GM21528 (cell line): ENCODE results near the gene SLCO3A1.

Source experiments
- ATAC-seq: cut with Tn5 transposase; IDR thresholded peaks from one replicate; pipeline ENCODE4 v1.9.1; 2021; ENCODE audit warnings: mild to moderate bottlenecking, moderate library complexity; ENCODE audit not compliant: unreplicated experiment, low FRiP score

The SLCO3A1 gene

GRCh38 chr15:91904942-91905341, 51.4 kb downstream of the SLCO3A1 start:
- no peak for ATAC-seq

- ATAC-seq, result no peak
Measured at GRCh38 chr15:91908391-91908790, 54.9 kb downstream of the SLCO3A1 start.

GRCh38 chr15:91909111-91909510, 55.6 kb downstream of the SLCO3A1 start:
- no peak for ATAC-seq

GRCh38 chr15:91909574-91909973, 56.1 kb downstream of the SLCO3A1 start:
- ATAC-seq, result no peak

GRCh38 chr15:91911844-91912243, 58.3 kb downstream of the SLCO3A1 start:
- no peak for ATAC-seq

GRCh38 chr15:91912336-91912735, 58.8 kb downstream of the SLCO3A1 start:
- no peak for ATAC-seq

- ATAC-seq, result no peak
Measured at GRCh38 chr15:91913560-91913959, 60.1 kb downstream of the SLCO3A1 start.

GRCh38 chr15:91915576-91915975, 62.1 kb downstream of the SLCO3A1 start:
- no peak for ATAC-seq

- no peak for ATAC-seq
Measured at GRCh38 chr15:91916051-91916450, 62.5 kb downstream of the SLCO3A1 start.

GRCh38 chr15:91917686-91918360, 64.3 kb downstream of the SLCO3A1 start:
- no peak for ATAC-seq

GRCh38 chr15:91919014-91919534, 65.6 kb downstream of the SLCO3A1 start:
- no peak for ATAC-seq

GRCh38 chr15:91921188-91921842, 67.8 kb downstream of the SLCO3A1 start:
- no peak for ATAC-seq

GRCh38 chr15:91921843-91922198, 68.3 kb downstream of the SLCO3A1 start:
- no peak for ATAC-seq

- ATAC-seq, result no peak
Measured at GRCh38 chr15:91922646-91923547, 69.4 kb downstream of the SLCO3A1 start.

GRCh38 chr15:91924183-91924582, 70.7 kb downstream of the SLCO3A1 start:
- ATAC-seq, result no peak

GRCh38 chr15:91924837-91925495, 71.5 kb downstream of the SLCO3A1 start:
- ATAC-seq, result no peak

- no peak for ATAC-seq
Measured at GRCh38 chr15:91925794-91926193, 72.3 kb downstream of the SLCO3A1 start.

- no peak for ATAC-seq
Measured at GRCh38 chr15:91926908-91927270, 73.4 kb downstream of the SLCO3A1 start.

GRCh38 chr15:91927585-91927984, 74.1 kb downstream of the SLCO3A1 start:
- ATAC-seq, result no peak

- no peak for ATAC-seq
Measured at GRCh38 chr15:91928675-91929074, 75.2 kb downstream of the SLCO3A1 start.

GRCh38 chr15:91929509-91929908, 76.0 kb downstream of the SLCO3A1 start:
- ATAC-seq, result no peak
